Neutrophil (primary cell): Measurements from ENCODE around the gene ADGRV1.

Experiments used
- H3K27ac ChIP-seq: fragments of 200-600 bp; sonication (generic); 2 replicates; pipeline ENCODE4 v1.5.1; 2016; ENCODE audit warnings: mild to moderate bottlenecking, moderate library complexity
- H3K27me3 ChIP-seq: fragments of 200-600 bp; sonication (generic); 2 replicates; pipeline ENCODE4 v1.6.0; 2016; ENCODE audit warnings: mild to moderate bottlenecking
- H3K36me3 ChIP-seq: fragments of 200-600 bp; sonication (generic); 2 replicates; pipeline ENCODE4 v1.5.1; 2017
- H3K4me1 ChIP-seq, 2 experiments: fragments of 200-600 bp in 1 of 2; sonication (generic) in 1 of 2; 1 replicate in 1 of 2; 2 replicates in 1 of 2; pipeline versions ENCODE4 v1.5.1 to v1.6.1; 2013 to 2016; ENCODE audit warnings: low read depth in 1 of 2, low read length in 1 of 2, mild to moderate bottlenecking in 1 of 2, moderate library complexity in 1 of 2; ENCODE audit not compliant: control insufficient read depth in 1 of 2, insufficient read depth in 1 of 2
- H3K4me3 ChIP-seq, 2 experiments: fragments of 200-600 bp in 1 of 2; sonication (generic) in 1 of 2; 1 replicate in 1 of 2; 2 replicates in 1 of 2; pipeline ENCODE4 v1.5.1; 2013 to 2016; ENCODE audit warnings: low read depth in 1 of 2, low read length in 1 of 2, mild to moderate bottlenecking in 1 of 2, moderate library complexity in 1 of 2
- H3K9me3 ChIP-seq: fragments of 200-600 bp; sonication (generic); 2 replicates; pipeline ENCODE4 v1.5.1; 2016
- CTCF ChIP-seq: fragments of 200-600 bp; sonication (generic); IDR thresholded peaks from 2 replicates; pipeline ENCODE4 v1.5.1; 2016; ENCODE audit warnings: antibody characterized with exemption

ADGRV1 gene

GRCh38 chr5:91119981-91120850 lies 561.6 kb downstream of the ADGRV1 start:
- H3K9me3 ChIP-seq, result no peaks in the 10 kb centered on the region
- no peaks in the 10 kb centered on the region for H3K36me3 ChIP-seq
- no peak for TF ChIP-seq CTCF
- H3K27ac ChIP-seq, result peak overlapping the region; percentile 35
- H3K27me3 ChIP-seq, result no peaks in the 10 kb centered on the region
- peaks cover 33 to 35% of the 10 kb centered on the region in 2 experiments for H3K4me1 ChIP-seq
- H3K4me3 ChIP-seq, result no peak overlapping the region

GRCh38 chr5:91121347-91121993 lies 562.9 kb downstream of the ADGRV1 start:
- TF ChIP-seq CTCF, result no peak
- no peak overlapping the region for H3K4me3 ChIP-seq
- no peaks in the 10 kb centered on the region for H3K9me3 ChIP-seq
- peaks cover 33 to 37% of the 10 kb centered on the region in 2 experiments for H3K4me1 ChIP-seq
- no peaks in the 10 kb centered on the region for H3K27me3 ChIP-seq
- no peak overlapping the region for H3K27ac ChIP-seq
- no peaks in the 10 kb centered on the region for H3K36me3 ChIP-seq

- Histone ChIP-seq H3K27ac (no peak overlapping the region), H3K27me3 (no peaks in the 10 kb centered on the region), H3K4me3 (no peak overlapping the region), H3K4me1 (peaks cover 33 to 37% of the 10 kb centered on the region in 2 experiments), H3K36me3 (no peaks in the 10 kb centered on the region), H3K9me3 (no peaks in the 10 kb centered on the region)
- no peak for TF ChIP-seq CTCF
Observed at GRCh38 chr5:91122651-91123050, 564.1 kb downstream of the ADGRV1 start.

- Histone ChIP-seq H3K4me1 (peaks cover 33 to 37% of the 10 kb centered on the region in 2 experiments), H3K4me3 (no peak overlapping the region), H3K27me3 (no peaks in the 10 kb centered on the region), H3K9me3 (no peaks in the 10 kb centered on the region), H3K36me3 (no peaks in the 10 kb centered on the region), H3K27ac (no peak overlapping the region)
- TF ChIP-seq CTCF, result no peak
Observed at GRCh38 chr5:91123291-91123690, 564.7 kb downstream of the ADGRV1 start.

GRCh38 chr5:91123901-91124300 lies 565.3 kb downstream of the ADGRV1 start:
- no peak for TF ChIP-seq CTCF
- H3K27ac ChIP-seq, result peak overlapping the region; percentile 12
- H3K4me3 ChIP-seq, result no peak overlapping the region
- H3K36me3 ChIP-seq, result no peaks in the 10 kb centered on the region
- H3K27me3 ChIP-seq, result no peaks in the 10 kb centered on the region
- peaks cover 33 to 37% of the 10 kb centered on the region in 2 experiments for H3K4me1 ChIP-seq
- H3K9me3 ChIP-seq, result no peaks in the 10 kb centered on the region
